ENCODE measurements around the gene FAM118B. TPM values are rescaled to one million over a fixed set of nuclear protein-coding genes. Genes with fewer than 3 reads are reported as not detected.

The FAM118B gene
- total and polyA plus RNA-seq, 2 of the 8 experiments (the other 6 are each of a cell fraction or from before 2014, with no cell fraction given): 25.3 to 48.3 TPM

- Histone ChIP-seq H2BK5ac (ENCODE audit: low read depth, low read length) (no peak overlapping the region), H3K79me1 (ENCODE audit: low read depth, low read length) (no peaks in the 10 kb centered on the region), H3K4me2 (ENCODE audit: insufficient read depth in 1 of 2, low read depth in 2 of 2, low read length in 2 of 2) (no peak overlapping the region), H2BK12ac (ENCODE audit: low read depth, low read length) (no peak overlapping the region), H3K9me3 (ENCODE audit: insufficient read depth in 2 of 2, low read depth in 1 of 2, low read length in 1 of 2) (no peaks in the 10 kb centered on the region), H3K23me2 (ENCODE audit: low read depth, low read length) (no peaks in the 10 kb centered on the region; the same call in 1 of the 2 replicates), H3K4me3 (ENCODE audit: extremely low read depth in 1 of 4, insufficient read depth in 2 of 4, low read depth in 3 of 4, low read length in 4 of 4) (no peak overlapping the region), H3K14ac (ENCODE audit: insufficient read length) (no peak overlapping the region), H4K20me1 (replicated peaks in 1 of 2; ENCODE audit: control insufficient read depth in 1 of 2, insufficient read depth in 2 of 2, low read length in 2 of 2) (no peaks in the 10 kb centered on the region), H2AFZ (ENCODE audit: low read length) (no peak overlapping the region), H2BK120ac (replicated peaks; ENCODE audit: low read depth, low read length) (no peak overlapping the region), H4K91ac (replicated peaks; ENCODE audit: insufficient read length, low read length) (no peak overlapping the region), H4K5ac (ENCODE audit: insufficient read length, low read depth, low read length) (no peak overlapping the region), H3K27me3 (replicated peaks in 1 of 4; ENCODE audit: control insufficient read depth in 3 of 4, extremely low read depth in 1 of 4, insufficient read depth in 3 of 4, low read length in 3 of 4) (no peaks in the 10 kb centered on the region), H4K8ac (ENCODE audit: extremely low read depth, insufficient read depth, low read length) (no peak overlapping the region), H3K9ac (replicated peaks in 1 of 4; ENCODE audit: extremely low read depth in 1 of 4, low read depth in 3 of 4, low read length in 3 of 4) (no peak overlapping the region), H3K36me3 (ENCODE audit: control insufficient read depth in 2 of 4, insufficient read depth in 4 of 4, low read length in 3 of 4) (no peaks in the 10 kb centered on the region), H3K23ac (ENCODE audit: insufficient read length) (no peak overlapping the region), H2BK15ac (ENCODE audit: low read length) (no peak overlapping the region), H2BK20ac (ENCODE audit: low read length) (no peak overlapping the region), H3K56ac (replicated peaks; ENCODE audit: insufficient read length, low read depth, low read length) (no peak overlapping the region), H2AK5ac (ENCODE audit: low read depth, low read length) (no peak overlapping the region), H3K79me2 (ENCODE audit: control insufficient read depth in 1 of 2, insufficient read depth in 2 of 2, low read length in 2 of 2) (no peaks in the 10 kb centered on the region), H3K18ac (ENCODE audit: extremely low read depth, low read length) (no peak overlapping the region), H3K4ac (replicated peaks; ENCODE audit: insufficient read length, low read depth, low read length) (no peak overlapping the region), H3K27ac (ENCODE audit: low read depth, low read length) (no peak overlapping the region), H3K4me1 (replicated peaks in 1 of 4; ENCODE audit: control insufficient read depth in 3 of 4, insufficient read depth in 4 of 4, low read length in 3 of 4) (no peaks in the 10 kb centered on the region)
- DNase-seq (ENCODE audit: low read depth in 1 of 2, low spot score in 2 of 2): no peak
- no peak for TF ChIP-seq HDAC6 (IDR thresholded peaks at IDR 0.05; ENCODE audit: low read depth, low read length)
- no peak for TF ChIP-seq BRCA1 (IDR thresholded peaks at IDR 0.05; ENCODE audit: low read depth, low read length)
- TF ChIP-seq NANOG (IDR thresholded peaks at IDR 0.05; ENCODE audit: insufficient read depth, low read depth, low read length, poor library complexity, severe bottlenecking): no peak
- TF ChIP-seq CHD1 (IDR thresholded peaks at IDR 0.05; ENCODE audit: low read depth, low read length): no peak
- no peak for TF ChIP-seq EGR1 (IDR thresholded peaks at IDR 0.05; ENCODE audit: borderline replicate concordance, low read depth, low read length)
- no peak for FAIRE-seq
- ChIA-PET CTCF (ENCODE audit: partially characterized antibody) (interaction anchor here (1.0 to 1.6 kb wide), 3 partner anchors 11 to 19 kb away, joined by 3 to 8 read pairs (median 5); no protein-coding TSS in a partner anchor), POLR2A (ENCODE audit: partially characterized antibody) (interaction anchor here (1.2 to 1.6 kb wide), 3 partner anchors 10 to 18 kb away, joined by 3 read pairs; no protein-coding TSS in a partner anchor)
- 95% methylated on average over 7 of the region's 7 CpGs; no CpG with 5 or more reads in 1 of the 2 experiments for WGBS, 2 experiments (ENCODE audit: extremely low coverage in 1 of 2, insufficient coverage in 1 of 2, insufficient read length in 1 of 2, insufficient replicate concordance in 2 of 2, low coverage in 1 of 2, low lambda C conversion rate in 2 of 2, missing lambda C conversion rate in 1 of 2)
Observed at GRCh38 chr11:126174816-126175215, 36.8 kb upstream of the FAM118B start.
